GM12864 (cell line): ENCODE measurements around the gene IL6R.
A peak's percentile ranks its signal among the peaks of the same experiment; 100 is the strongest.

ENCODE experiments used
- DNase-seq: peaks from one replicate; pipeline ENCODE4 v3.0.0-alpha.2; 2011; ENCODE audit warnings: low read depth
- H3K4me3 ChIP-seq: 2 replicates; pipeline ENCODE4 v1.5.1; 2011; ENCODE audit warnings: mild to moderate bottlenecking, low read depth, low read length, control low read depth
- TF ChIP-seq, protein P1 (sequence below): IDR thresholded peaks from 2 replicates; pipeline ENCODE4 v1.5.1; 2011; ENCODE audit warnings: low read depth, mild to moderate bottlenecking, moderate library complexity, low read length, control low read depth, inconsistent platforms; ENCODE audit errors: missing control alignments

The IL6R gene

DNA sequence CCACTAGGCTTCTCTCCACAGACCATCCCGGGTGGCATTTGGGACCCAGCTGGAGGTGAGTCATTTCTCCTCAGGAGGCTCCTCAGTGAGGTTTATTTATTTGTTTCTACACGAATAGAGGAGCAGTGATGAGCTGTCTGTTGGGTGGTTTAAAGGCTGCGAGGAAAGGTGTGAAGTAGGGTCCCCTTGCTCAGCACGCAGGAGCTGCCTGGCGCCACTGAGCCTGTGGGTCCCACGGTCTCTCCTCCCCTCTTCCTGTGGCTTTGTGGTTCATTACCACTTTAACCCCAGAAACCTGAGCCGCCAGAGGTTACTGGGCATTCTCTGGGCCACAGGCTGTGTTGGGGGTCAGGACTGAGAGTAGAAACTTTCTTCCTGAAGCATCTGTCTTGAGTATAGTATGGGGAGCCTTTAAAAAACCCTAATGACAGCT lies 39.9 kb downstream of the IL6R start:
- TF ChIP-seq, protein P1, sequence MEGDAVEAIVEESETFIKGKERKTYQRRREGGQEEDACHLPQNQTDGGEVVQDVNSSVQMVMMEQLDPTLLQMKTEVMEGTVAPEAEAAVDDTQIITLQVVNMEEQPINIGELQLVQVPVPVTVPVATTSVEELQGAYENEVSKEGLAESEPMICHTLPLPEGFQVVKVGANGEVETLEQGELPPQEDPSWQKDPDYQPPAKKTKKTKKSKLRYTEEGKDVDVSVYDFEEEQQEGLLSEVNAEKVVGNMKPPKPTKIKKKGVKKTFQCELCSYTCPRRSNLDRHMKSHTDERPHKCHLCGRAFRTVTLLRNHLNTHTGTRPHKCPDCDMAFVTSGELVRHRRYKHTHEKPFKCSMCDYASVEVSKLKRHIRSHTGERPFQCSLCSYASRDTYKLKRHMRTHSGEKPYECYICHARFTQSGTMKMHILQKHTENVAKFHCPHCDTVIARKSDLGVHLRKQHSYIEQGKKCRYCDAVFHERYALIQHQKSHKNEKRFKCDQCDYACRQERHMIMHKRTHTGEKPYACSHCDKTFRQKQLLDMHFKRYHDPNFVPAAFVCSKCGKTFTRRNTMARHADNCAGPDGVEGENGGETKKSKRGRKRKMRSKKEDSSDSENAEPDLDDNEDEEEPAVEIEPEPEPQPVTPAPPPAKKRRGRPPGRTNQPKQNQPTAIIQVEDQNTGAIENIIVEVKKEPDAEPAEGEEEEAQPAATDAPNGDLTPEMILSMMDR, result no peak
- DNase-seq, result peak; percentile 72
- H3K4me3 ChIP-seq, result no peak overlapping the region

DNA sequence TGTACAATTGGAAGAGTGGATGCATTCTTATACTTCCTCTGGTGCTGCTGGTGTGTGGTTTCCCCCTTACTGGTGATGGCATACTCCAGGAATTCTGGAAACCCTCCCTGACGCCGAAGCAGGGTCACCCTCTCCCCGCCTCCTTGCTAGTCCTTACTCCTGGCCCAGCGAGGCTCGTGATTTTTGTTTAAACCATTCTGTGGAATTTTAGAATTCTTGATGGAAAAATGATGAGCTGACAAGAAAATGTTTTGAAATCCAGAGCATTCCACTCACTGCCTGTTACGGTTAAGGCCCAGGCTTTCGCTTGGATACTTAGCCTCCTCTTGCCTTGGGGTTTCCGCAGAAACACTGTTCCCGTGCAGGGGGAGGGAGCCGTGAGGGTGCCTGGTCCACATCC lies 41.1 kb downstream of the IL6R start:
- TF ChIP-seq, protein P1, result no peak
- H3K4me3 ChIP-seq, result no peak overlapping the region
- no peak for DNase-seq

DNA sequence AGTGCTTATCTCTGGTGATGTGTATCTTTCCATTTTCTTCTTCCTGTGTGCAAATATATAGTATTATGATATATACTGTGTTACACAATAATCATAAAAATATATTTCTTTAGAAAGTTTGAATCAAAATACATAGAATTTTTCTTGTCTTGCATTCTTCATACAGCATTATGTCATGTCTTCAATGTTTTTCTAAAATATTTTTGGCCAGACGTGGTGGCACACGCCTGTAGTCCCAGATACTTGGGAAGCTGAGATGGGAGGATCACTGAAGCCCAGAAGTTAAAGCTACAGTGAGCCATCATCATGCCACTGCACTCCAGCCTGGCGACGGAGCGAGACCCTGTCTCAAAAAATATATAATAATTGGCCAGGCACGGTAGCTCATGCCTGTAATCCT lies 41.6 kb downstream of the IL6R start:
- no peak overlapping the region for H3K4me3 ChIP-seq
- TF ChIP-seq, protein P1, result no peak
- no peak for DNase-seq

DNA sequence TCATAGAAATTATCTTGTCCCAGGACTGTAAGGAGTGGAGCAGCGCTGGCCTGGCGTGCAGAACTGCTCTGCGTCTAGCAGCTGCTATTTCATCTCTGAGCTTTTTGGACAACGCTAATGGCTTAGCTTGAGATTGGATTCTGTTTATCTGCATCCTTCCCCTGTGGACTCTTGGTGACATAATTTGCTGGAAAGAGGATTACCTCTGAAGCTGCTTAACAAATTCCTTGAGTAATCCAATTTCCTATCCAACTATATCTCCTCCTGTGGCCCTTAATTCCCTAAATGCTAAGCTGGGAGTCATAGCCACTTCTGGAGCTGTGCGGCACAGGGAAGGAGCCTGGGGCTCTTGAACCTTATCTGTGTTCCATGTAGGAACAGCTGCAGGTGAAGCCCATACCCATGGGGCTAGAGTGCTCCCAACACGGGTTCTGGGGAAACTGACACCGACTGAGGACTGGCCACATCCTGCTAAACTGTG lies 43.2 kb downstream of the IL6R start:
- DNase-seq, result no peak
- TF ChIP-seq, protein P1, result no peak
- H3K4me3 ChIP-seq, result no peak overlapping the region

DNA sequence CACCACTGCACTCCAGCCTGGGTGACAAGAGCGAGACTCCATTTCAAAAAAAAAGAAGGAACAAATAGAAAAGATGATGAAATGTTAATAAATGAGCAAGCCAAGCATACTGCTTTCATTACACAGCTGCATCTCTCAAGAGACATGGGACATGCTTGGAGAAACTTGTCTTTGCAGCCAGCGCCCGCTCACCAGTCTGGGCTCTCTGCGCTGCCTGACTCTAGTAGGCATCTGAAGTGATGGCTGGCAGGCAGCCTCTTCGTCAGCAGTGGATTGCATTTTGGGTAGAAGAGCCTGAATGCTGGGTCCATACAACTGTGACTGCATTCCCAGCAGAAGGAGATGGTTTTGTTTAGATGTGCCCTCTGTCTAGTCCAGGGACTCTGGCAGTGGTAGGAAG lies 48.0 kb downstream of the IL6R start:
- no peak for DNase-seq
- TF ChIP-seq, protein P1, result no peak
- no peak overlapping the region for H3K4me3 ChIP-seq

DNA sequence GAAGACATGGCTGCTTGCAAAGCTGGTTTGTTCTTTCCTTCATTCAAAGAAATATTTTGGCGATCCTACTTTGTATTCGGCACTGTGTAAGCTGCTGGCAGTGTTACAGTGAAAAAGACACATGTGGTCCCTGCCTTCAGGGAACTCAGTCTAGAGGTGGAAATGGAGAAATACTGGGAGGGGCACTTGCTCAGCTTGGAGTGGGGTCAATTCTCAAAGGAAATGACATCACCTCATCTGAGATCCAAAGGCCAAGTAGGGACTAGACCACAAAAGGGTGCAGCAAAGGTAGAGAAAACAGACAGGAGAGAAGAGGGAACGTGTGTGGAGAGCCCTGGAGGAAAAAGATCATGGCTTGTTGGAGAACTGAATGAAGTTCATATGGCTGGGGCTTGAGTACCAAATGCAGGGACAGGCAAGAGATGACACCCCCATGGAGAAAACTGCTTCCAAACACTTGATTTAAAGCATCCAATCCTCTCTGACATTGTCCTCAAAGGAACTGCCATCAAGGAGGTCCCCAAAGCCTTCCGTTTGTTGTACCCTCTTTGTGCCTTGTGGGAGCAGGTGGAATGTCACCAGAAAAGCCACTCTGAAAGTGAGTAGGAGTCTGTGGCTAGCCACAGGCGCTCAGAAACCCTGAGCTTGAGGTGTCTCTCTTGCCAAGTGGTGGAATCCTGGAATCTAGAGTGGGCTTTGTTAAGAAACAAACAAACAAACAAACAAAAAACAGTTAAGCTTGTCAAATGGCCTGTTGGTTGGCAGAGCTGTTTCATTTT lies 48.6 kb downstream of the IL6R start:
- TF ChIP-seq, protein P1, result no peak
- DNase-seq, result no peak
- H3K4me3 ChIP-seq, result no peak overlapping the region

DNA sequence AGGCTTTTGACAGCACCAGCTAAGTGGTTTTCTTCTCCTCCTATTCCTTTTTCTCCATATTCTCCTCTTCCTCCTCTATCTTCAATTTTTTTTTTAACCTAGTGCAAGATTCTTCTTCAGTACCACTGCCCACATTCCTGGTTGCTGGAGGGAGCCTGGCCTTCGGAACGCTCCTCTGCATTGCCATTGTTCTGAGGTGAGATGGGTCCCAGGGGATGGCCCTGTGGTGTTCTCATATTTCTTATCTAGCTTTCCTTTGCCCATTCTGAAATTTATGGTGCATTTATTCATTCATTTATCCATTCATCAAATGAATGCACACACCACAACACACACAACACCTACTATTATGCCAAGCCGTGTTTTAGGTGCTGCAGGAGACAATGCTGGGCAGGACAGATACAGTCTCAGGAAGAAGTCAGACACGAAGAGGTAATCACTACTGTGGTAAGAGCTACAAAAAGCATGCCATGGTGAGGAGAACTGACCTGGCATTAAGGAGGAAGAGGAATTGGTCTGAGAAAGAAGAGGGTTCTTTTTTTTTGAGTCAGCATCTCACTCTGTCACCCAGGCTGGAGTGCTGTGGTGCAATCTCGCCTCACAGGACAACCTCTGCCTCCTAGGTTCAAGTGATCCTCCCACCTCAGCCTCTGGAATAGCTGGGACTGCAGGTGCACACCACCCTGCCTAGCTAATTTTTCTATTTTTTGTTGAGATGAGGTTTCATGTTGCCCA lies 49.4 kb downstream of the IL6R start:
- TF ChIP-seq, protein P1, result no peak
- H3K4me3 ChIP-seq, result no peak overlapping the region
- DNase-seq, result no peak
